ENCODE data around the gene HOXC6. TPM values are rescaled to one million over a fixed set of nuclear protein-coding genes. Genes with fewer than 3 reads are reported as not detected.
A peak's percentile ranks its signal among the peaks of the same experiment; 100 is the strongest.

HOXC6 gene
- total RNA-seq: not detected
- polyA plus RNA-seq: not detected

DNA sequence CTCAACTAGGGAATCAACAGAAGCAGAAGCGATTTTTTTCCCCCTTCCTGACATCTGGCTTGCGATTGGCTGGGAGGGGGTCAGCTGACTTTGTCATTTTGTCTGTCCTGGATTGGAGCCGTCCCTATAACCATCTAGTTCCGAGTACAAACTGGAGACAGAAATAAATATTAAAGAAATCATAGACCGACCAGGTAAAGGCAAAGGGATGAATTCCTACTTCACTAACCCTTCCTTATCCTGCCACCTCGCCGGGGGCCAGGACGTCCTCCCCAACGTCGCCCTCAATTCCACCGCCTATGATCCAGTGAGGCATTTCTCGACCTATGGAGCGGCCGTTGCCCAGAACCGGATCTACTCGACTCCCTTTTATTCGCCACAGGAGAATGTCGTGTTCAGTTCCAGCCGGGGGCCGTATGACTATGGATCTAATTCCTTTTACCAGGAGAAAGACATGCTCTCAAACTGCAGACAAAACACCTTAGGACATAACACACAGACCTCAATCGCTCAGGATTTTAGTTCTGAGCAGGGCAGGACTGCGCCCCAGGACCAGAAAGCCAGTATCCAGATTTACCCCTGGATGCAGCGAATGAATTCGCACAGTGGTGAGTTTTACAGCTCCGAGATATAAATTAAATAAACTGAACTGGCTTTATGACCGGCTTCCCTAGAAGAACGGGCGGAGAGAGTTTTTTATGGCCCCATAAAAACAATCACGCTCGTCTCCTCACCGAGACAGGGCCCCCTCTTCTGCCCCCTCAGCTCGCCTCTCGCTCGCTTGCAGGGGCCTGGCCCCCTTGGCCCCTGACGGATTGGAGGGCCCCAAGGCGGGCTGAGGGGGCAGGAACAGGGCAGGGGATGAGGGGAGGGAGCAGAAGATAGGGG is at the start of gene HOXC6:
Gene HOXC6 (plus strand): TSS at position 127 of the 888 bp plus-strand sequence. CDS start 82 bp downstream, at position 209.
- H3K4me3 ChIP-seq: peak within 1 kb of the TSS in 2 of 4 donors; percentile 7 to 18
- peaks cover 67 to 100% (median 99%) of the 10 kb centered on the region in 3 donors for H3K27me3 ChIP-seq
- H3K36me3 ChIP-seq: no peaks in the 10 kb centered on the region
- 3 to 5% methylated on average over 36 of the region's 36 CpGs for WGBS, 2 donors
- H3K27ac ChIP-seq: no peak within 1 kb of the TSS
- H3K4me1 ChIP-seq: peaks cover 0 to 31% (median 25%) of the 10 kb centered on the region in 4 donors
- TF ChIP-seq, protein P1, sequence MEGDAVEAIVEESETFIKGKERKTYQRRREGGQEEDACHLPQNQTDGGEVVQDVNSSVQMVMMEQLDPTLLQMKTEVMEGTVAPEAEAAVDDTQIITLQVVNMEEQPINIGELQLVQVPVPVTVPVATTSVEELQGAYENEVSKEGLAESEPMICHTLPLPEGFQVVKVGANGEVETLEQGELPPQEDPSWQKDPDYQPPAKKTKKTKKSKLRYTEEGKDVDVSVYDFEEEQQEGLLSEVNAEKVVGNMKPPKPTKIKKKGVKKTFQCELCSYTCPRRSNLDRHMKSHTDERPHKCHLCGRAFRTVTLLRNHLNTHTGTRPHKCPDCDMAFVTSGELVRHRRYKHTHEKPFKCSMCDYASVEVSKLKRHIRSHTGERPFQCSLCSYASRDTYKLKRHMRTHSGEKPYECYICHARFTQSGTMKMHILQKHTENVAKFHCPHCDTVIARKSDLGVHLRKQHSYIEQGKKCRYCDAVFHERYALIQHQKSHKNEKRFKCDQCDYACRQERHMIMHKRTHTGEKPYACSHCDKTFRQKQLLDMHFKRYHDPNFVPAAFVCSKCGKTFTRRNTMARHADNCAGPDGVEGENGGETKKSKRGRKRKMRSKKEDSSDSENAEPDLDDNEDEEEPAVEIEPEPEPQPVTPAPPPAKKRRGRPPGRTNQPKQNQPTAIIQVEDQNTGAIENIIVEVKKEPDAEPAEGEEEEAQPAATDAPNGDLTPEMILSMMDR (IDR thresholded peaks at IDR 0.05): no peak
- no peak for TF ChIP-seq EP300 (IDR thresholded peaks at IDR 0.05)
- no peak for TF ChIP-seq POLR2AphosphoS5 (IDR thresholded peaks at IDR 0.05)
- no peak for TF ChIP-seq POLR2A (IDR thresholded peaks at IDR 0.05)
- no peak for DNase-seq
- H3K9me3 ChIP-seq: no peaks in the 10 kb centered on the region
- intact Hi-C loops (cut with DNase I): no loop called here

DNA sequence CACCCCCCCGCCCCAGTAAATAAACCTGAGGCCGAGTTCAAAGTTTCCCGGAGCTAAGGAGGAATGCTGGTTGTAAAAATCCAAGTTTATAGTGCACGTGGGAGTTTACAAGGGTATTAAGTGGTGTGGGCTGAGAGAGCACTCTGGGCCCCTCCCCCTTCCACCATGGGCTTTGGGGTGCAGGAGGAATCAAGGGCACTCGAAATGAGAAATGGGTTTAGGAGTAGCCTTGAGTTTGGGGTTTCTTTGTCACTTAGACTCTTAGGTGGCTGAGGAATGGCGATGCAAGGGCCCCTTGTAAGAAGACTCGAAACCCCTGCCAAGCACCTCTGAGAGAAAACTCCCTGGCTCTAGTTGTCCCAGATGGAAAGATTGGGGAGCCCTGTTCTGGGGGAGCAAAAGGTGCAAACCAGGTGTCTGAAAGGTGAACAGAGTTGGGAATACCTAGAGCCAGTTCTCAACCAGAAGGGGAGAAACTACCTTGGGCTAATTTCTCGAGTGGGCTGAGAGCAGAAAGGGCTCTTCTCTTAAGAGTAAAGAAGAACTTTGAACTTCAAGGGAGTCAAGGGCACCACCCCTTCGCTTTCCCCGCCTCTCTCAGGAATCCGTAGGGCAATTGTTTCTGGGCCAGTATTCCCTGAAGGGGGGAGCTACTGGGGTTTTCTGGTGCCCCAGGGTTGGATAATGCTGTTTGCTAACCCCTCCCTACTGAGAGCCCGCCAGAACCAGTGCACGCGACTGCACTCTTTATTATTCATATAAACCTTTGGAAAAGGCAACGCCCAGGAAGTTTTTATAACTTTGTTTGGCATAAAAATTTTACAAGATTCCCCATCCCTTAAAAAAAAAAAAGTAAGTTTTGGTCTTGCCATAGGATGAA is 49.5 kb upstream of the HOXC6 start:
- Histone ChIP-seq H3K4me3 (no peak overlapping the region), H3K27me3 (peaks cover 78 to 100% (median 99%) of the 10 kb centered on the region in 3 donors), H3K4me1 (peaks cover 0 to 21% (median 19%) of the 10 kb centered on the region in 4 donors), H3K27ac (no peak overlapping the region), H3K9me3 (no peaks in the 10 kb centered on the region), H3K36me3 (no peaks in the 10 kb centered on the region)
- intact Hi-C loops (cut with DNase I): no loop called here
- no peak for TF ChIP-seq EP300 (IDR thresholded peaks at IDR 0.05)
- TF ChIP-seq, protein P1 (IDR thresholded peaks at IDR 0.05): no peak
- TF ChIP-seq POLR2A (IDR thresholded peaks at IDR 0.05): no peak
- TF ChIP-seq POLR2AphosphoS5 (IDR thresholded peaks at IDR 0.05): no peak
- 4 to 11% methylated on average over 15 of the region's 15 CpGs for WGBS, 2 donors
- no peak for DNase-seq

DNA sequence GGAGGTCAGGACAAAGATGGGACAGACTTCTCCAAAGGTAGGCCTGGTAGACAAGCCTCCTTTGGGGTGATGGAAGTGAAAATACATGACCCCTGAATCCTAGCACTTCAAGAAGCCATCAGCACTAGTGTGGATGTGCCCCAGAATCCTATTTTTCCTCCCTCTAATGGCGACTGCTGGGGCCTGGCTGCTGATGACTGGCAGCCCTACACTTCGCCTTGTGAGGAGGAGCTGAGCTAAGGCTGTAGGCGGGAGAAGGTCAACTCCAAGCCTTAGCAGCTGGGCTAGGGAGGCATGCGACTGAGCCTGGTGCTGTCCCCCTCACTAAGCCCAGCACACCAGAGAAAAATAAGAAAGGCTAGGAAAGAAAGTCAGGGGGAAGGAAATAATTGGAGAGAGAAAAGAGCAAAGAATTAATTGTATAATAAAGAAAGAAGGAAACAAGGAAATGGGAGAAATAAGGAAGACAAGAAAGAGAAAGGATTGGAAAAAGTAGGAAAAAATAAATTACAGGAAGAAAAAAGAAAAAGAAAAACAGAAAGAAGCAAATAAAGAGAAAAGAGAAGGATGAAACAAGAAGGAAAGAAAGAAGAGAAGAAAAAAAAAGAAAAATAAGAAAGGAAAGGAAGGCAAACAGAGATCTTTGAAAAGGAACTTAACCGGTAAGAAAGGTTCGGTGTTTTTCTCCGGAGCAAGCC is 48.0 kb upstream of the HOXC6 start:
- Histone ChIP-seq H3K9me3 (no peaks in the 10 kb centered on the region), H3K27me3 (peaks cover 78 to 100% (median 99%) of the 10 kb centered on the region in 3 donors), H3K4me1 (peaks cover 0 to 19% (median 15%) of the 10 kb centered on the region in 4 donors), H3K27ac (no peak overlapping the region), H3K4me3 (no peak overlapping the region), H3K36me3 (no peaks in the 10 kb centered on the region)
- WGBS, 2 donors: 24 to 37% methylated on average over 7 of the region's 7 CpGs
- intact Hi-C loops (cut with DNase I): no loop called here
- TF ChIP-seq POLR2AphosphoS5 (IDR thresholded peaks at IDR 0.05): no peak
- TF ChIP-seq EP300 (IDR thresholded peaks at IDR 0.05): no peak
- TF ChIP-seq, protein P1 (IDR thresholded peaks at IDR 0.05): no peak
- no peak for TF ChIP-seq POLR2A (IDR thresholded peaks at IDR 0.05)
- no peak for DNase-seq

DNA sequence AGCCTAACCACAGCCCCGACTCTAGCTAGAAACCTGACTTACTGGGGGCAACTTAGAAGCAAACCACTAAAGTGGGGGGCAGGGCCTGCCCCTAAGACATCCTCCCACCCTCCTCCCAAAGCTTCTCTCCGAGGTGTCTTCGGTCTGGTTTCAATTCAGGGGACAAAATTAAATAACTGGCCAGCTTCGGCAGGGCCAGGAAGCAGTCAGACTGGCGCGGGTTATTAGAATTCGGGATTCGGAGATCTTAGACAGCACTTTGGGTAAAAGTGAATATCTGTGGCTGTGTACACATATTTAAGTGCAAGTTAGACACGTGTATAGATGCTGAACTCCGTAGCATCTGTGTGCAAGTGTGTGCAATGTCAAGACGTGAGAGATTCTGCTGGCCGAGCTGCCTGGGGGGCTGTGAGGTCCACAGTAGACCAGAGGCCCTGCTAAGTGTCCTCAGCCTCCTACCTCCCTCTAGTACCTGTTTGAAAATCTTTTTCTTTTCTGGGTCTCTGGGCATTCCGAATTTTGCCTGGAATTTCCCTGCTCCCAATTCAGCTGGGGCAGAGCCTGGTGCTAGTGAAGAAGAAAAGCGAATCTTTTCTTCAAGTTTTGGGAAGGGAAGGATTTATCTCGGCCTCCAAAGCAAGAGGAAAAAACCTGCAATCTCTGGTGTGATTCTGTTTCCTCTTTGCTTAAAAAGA is 47.3 kb upstream of the HOXC6 start:
- Histone ChIP-seq H3K4me1 (peaks cover 0 to 20% (median 18%) of the 10 kb centered on the region in 4 donors), H3K27me3 (peaks cover 78 to 100% (median 99%) of the 10 kb centered on the region in 3 donors), H3K36me3 (no peaks in the 10 kb centered on the region), H3K27ac (no peak overlapping the region), H3K4me3 (no peak overlapping the region), H3K9me3 (no peaks in the 10 kb centered on the region)
- WGBS, 2 donors: 29 to 51% methylated on average over 15 of the region's 15 CpGs
- DNase-seq: no peak
- intact Hi-C loops (cut with DNase I): no loop called here
- no peak for TF ChIP-seq POLR2A (IDR thresholded peaks at IDR 0.05)
- TF ChIP-seq POLR2AphosphoS5 (IDR thresholded peaks at IDR 0.05): no peak
- TF ChIP-seq, protein P1 (IDR thresholded peaks at IDR 0.05): no peak
- TF ChIP-seq EP300 (IDR thresholded peaks at IDR 0.05): no peak
